ENCODE measurements around the gene ACTN1. TPM values are rescaled to one million over a fixed set of nuclear protein-coding genes. Genes with fewer than 3 reads are reported as not detected.

ACTN1 gene
- total RNA-seq, 1 donor from 2014 or later, result 77.1 TPM

DNA sequence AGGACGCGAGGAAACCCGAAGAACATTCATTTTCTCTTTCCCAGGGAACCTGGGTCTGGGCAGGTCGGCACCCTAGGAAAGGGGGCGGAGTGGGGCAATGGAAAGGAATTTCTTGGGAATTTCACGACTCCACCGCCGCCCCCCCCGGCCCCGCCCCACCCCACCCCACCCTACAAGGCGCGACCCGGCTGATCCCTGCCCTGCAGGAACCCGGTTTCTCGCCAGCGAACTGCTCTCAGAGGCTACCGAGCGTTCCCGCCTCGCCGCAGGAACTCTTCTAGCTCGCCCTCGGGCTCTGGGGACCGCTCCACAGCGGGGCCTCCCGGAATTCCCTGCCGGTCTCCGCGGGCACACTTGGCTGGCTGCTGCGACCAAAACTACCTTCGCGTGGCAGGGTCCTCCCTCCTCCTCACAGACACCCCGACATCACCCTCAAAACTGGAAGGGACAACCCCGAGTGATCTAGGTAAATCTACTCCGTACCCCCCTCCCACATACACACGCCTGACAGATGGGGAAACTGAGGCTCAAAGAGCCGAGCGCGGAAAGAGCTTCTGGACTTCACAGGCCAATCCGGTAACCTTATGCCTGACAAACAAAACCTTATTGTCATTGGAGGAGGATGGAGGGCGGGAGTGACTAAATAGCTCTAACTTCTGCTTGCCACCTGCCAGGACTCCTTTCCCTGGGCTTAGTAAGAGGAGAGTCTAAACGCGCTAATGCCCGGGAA lies 785 bp upstream of the ACTN1 start:
- Mint-ChIP-seq H3K36me3 (ENCODE audit: low read depth) (peaks cover 3% of the 10 kb centered on the region), H3K27me3 (ENCODE audit: low read depth) (peaks cover 6% of the 10 kb centered on the region), H3K4me3 (peak overlapping the region; percentile 97), H3K27ac (ENCODE audit: unreplicated experiment) (no peak overlapping the region), H3K4me1 (peaks cover 29% of the 10 kb centered on the region), H3K9me3 (no peaks in the 10 kb centered on the region)
- TF ChIP-seq, protein P1, sequence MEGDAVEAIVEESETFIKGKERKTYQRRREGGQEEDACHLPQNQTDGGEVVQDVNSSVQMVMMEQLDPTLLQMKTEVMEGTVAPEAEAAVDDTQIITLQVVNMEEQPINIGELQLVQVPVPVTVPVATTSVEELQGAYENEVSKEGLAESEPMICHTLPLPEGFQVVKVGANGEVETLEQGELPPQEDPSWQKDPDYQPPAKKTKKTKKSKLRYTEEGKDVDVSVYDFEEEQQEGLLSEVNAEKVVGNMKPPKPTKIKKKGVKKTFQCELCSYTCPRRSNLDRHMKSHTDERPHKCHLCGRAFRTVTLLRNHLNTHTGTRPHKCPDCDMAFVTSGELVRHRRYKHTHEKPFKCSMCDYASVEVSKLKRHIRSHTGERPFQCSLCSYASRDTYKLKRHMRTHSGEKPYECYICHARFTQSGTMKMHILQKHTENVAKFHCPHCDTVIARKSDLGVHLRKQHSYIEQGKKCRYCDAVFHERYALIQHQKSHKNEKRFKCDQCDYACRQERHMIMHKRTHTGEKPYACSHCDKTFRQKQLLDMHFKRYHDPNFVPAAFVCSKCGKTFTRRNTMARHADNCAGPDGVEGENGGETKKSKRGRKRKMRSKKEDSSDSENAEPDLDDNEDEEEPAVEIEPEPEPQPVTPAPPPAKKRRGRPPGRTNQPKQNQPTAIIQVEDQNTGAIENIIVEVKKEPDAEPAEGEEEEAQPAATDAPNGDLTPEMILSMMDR (conservative IDR thresholded peaks at IDR 0.05), result no peak
- peak; percentile 22 for DNase-seq (ENCODE audit: low read depth, low spot score)

DNA sequence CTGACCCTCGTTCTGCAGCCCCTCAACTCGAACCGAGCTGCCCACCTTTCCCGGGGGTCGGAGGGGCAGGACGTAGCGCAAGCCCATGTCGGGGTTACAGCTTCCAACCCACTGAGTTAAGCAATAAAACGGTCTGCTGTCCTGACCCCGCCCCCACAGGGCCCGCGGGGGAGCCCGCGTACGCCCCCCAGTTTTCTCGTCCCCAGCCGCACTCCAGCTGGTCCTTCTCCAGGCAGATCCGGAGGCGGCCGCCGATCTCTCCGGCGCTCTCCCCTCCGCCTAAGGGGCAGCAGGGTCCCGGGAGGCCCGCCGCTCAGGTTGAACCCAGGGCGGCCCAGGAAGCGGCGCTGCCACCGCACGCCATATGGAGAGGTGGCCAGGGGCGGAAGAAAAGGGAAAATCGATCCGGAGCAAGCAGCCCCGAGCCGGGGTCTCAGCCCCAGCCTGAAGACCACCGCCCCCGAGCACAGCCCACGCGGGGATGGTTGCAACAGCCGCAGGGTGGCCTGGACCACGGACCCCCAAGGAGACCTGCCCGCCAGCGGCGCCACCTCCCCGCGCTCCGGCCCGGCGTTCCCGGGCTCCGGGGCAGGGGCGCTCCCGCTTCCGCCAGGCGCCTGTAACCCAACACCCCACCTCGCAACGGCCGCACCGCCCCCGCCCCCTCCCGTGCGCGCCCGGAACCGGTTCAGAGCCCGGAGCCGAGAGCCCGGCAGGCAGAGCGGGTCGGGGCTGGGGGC lies 760 bp downstream of the ACTN1 start:
- peak; percentile 58 for DNase-seq (ENCODE audit: low read depth, low spot score)
- no peaks in the 10 kb centered on the region for H3K9me3 Mint-ChIP-seq
- H3K4me3 Mint-ChIP-seq, result peak overlapping the region; percentile 97
- H3K27ac Mint-ChIP-seq (ENCODE audit: unreplicated experiment), result peak overlapping the region; percentile 69
- TF ChIP-seq, protein P1 (conservative IDR thresholded peaks at IDR 0.05), result no peak
- peaks cover 5% of the 10 kb centered on the region for H3K36me3 Mint-ChIP-seq (ENCODE audit: low read depth)
- peaks cover 30% of the 10 kb centered on the region for H3K4me1 Mint-ChIP-seq
- H3K27me3 Mint-ChIP-seq (ENCODE audit: low read depth), result peaks cover 6% of the 10 kb centered on the region

DNA sequence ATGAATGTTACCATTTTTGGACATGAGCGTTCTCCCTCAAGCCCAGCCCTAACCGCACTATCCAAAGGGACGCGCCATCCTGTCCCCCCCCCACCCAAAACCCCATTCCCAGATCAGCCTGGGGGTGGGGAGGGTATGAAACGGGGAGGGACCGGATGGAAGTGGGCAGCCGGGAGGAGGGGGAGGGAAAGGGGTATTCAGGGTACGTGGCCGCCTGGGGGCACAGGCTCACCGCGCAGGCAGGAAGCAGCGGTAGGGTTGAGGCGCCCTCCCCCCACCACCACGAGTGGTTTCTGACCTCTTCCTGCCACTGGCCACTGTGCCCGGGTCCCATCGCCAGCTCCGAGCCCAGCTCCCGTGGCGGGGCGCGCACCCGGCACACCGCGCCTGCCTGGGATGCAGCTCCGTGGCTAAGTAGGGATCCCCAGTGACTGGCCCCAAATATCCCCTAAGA lies 1.4 kb downstream of the ACTN1 start:
- Mint-ChIP-seq H3K27ac (ENCODE audit: unreplicated experiment) (peak overlapping the region; percentile 69), H3K4me3 (peak overlapping the region; percentile 93), H3K27me3 (ENCODE audit: low read depth) (peaks cover 6% of the 10 kb centered on the region), H3K36me3 (ENCODE audit: low read depth) (peaks cover 5% of the 10 kb centered on the region), H3K9me3 (no peaks in the 10 kb centered on the region), H3K4me1 (peaks cover 30% of the 10 kb centered on the region)
- DNase-seq (ENCODE audit: low read depth, low spot score), result peak; percentile 23
- TF ChIP-seq, protein P1 (conservative IDR thresholded peaks at IDR 0.05), result no peak

DNA sequence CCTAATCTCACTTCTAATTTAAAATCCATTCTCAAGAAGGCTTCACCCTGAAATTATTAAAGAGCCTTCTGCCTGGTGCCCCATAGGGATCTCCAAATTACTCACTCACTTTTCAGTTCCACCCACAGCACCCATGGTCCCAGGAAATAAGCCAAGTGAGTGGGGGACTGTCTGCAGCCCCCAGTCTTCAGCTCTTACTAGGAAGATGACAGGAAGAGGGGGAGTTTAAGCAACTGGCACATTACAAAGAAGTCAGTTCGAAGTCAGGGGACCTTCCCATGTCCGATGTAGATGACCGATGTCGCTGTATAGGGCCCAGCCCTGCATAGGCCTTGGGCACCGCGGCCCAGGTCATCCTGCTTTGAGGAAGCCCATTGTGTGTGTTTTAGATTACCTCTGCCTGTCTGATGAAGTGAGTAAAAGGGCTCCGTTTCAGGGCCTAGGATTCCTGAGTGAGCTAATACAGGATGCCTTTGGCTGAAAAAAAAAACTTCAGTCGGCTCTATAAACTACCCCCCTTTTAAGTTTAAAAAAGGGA lies 1.9 kb downstream of the ACTN1 start:
- DNase-seq (ENCODE audit: low read depth, low spot score), result no peak
- peaks cover 6% of the 10 kb centered on the region for H3K27me3 Mint-ChIP-seq (ENCODE audit: low read depth)
- no peak overlapping the region for H3K27ac Mint-ChIP-seq (ENCODE audit: unreplicated experiment)
- TF ChIP-seq, protein P1 (conservative IDR thresholded peaks at IDR 0.05), result no peak
- peak overlapping the region; percentile 93 for H3K4me3 Mint-ChIP-seq
- H3K9me3 Mint-ChIP-seq, result no peaks in the 10 kb centered on the region
- peaks cover 5% of the 10 kb centered on the region for H3K36me3 Mint-ChIP-seq (ENCODE audit: low read depth)
- peaks cover 30% of the 10 kb centered on the region for H3K4me1 Mint-ChIP-seq

DNA sequence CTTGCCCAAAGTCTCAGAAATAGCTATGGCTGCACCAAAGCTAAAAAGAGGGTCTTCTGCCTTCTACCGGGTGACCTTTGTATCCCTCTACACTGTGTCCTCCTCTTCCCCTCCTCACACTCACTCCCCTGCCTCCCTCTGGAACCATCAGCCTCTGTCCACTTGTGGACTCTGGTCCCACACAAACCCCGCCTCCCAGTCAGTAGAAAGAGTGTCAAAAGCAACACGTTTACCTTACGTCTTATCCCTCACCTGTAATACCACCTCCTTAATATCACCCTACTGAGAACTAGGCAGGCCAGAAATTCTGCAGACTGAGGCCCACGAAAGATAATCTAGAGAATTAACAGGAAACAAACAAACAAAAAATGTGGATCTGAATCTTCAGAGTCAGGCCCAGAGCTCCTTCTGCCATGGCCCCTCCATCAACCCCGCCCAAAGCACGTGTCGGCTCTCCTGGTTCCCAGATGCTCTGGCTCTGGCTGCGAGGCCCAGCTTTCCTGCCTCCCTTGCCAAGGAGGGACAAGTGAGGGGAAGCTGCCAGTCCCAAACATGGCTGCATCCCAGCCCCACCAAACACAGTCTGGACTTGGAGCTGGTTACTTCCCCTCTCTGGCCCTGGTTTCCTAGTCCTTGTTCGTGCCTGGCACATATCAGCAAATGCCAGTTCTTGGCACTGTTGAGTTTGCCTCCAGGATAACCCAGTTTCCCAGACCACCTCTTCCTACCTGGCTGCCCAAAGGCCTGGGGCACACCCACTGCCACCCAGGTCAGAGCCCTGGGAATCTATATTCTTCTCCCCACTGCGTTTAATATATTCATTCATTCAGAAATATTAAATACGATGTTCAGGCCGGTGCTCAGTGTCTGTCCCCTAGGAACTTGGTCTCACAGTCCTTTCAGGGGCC lies 2.7 kb downstream of the ACTN1 start:
- H3K9me3 Mint-ChIP-seq, result no peaks in the 10 kb centered on the region
- TF ChIP-seq, protein P1 (conservative IDR thresholded peaks at IDR 0.05), result no peak
- H3K36me3 Mint-ChIP-seq (ENCODE audit: low read depth), result peaks cover 5% of the 10 kb centered on the region
- peaks cover 6% of the 10 kb centered on the region for H3K27me3 Mint-ChIP-seq (ENCODE audit: low read depth)
- peak overlapping the region; percentile 93 for H3K4me3 Mint-ChIP-seq
- peaks cover 31% of the 10 kb centered on the region for H3K4me1 Mint-ChIP-seq
- peak overlapping the region; percentile 12 for H3K27ac Mint-ChIP-seq (ENCODE audit: unreplicated experiment)
- DNase-seq (ENCODE audit: low read depth, low spot score), result no peak
